Measurements from ENCODE around the gene DTNA.
"Not testable (repeated sequence)": the region's sequence is repeated elsewhere in the genome, so short reads cannot be mapped to it uniquely, and the experiment has no call there.

DTNA gene

DNA sequence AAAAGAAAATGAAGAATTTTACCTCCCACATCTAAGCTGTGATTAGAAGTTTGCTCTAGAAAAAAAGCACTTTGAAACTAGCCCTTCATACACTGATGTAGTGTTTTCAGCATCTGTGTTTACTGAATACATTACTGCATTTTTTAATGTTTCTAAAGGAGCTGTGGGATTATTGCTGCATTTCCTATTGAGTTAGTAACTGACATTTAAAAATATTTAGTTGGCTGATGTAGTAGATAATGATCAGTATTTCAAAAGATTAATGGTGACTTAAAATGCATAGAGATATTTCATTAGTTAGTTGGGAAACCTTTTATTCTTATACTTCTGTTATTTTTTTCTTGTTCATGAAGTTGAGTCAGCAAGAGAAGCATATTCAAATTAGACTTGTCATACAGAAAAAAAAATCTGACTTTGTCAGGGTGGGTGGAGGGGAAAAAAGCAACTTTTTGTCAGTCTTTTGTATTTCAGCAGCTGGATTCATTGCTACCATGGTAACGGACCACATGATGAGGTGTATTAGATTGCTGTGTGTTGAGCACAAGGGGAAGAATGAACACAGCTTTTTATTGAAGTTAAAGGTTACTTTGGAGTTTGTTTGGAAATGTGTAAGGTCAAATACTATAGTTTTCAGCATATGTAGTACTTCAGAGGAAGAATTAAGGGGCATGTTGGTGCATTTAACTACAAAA, at the start of gene DTNA:
Gene DTNA (plus strand): TSS at position 549 of the 692 bp plus-strand sequence. CDS start 45,679 bp downstream, outside the sequence.
- H3K4me1 ChIP-seq (ENCODE audit: insufficient read depth, insufficient read length): no peaks in the 10 kb centered on the region
- no peaks in the 10 kb centered on the region for H3K9me3 ChIP-seq (ENCODE audit: insufficient read depth, low read length)
- DNase-seq (ENCODE audit: low read depth, low spot score): no peak
- H3K9ac ChIP-seq (ENCODE audit: insufficient read length, low read depth): no peak within 1 kb of the TSS
- no peaks in the 10 kb centered on the region for H3K36me3 ChIP-seq (ENCODE audit: insufficient read depth, insufficient read length, low read length)
- H3K27me3 ChIP-seq (ENCODE audit: insufficient read depth, insufficient read length): no peaks in the 10 kb centered on the region
- H3K4me3 ChIP-seq (ENCODE audit: insufficient read length, low read depth): no peak within 1 kb of the TSS
- TF ChIP-seq YY1 (IDR thresholded peaks at IDR 0.05; ENCODE audit: insufficient read depth, insufficient read length): no peak
- TF ChIP-seq SUZ12 (IDR thresholded peaks at IDR 0.05; ENCODE audit: extremely low read depth, insufficient read depth, insufficient read length): no peak
- TF ChIP-seq ZNF274 (IDR thresholded peaks at IDR 0.05; ENCODE audit: low read depth, low read length): no peak

DNA sequence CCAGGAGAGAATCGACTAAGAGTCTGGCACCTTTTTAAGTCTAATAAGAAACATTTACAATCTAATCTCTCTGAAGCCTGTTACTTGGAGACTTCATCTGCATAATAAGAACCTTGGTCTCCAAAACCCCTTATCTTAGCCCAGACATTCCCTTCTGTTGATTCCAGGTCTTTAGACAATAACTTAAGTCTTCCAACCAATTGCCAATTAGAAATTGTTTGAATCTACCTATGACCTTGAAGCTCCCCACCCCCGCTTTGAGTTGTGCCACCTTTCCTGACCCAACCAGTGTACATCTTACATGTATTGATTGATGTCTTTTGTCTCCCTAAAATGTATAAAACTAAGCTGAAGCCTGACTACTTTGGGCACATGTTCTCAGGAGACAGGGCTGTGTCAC, 49.5 kb upstream of the DTNA start:
- TF ChIP-seq SUZ12 (IDR thresholded peaks at IDR 0.05; ENCODE audit: extremely low read depth, insufficient read depth, insufficient read length) (no peak), YY1 (IDR thresholded peaks at IDR 0.05; ENCODE audit: insufficient read depth, insufficient read length) (no peak), ZNF274 (IDR thresholded peaks at IDR 0.05; ENCODE audit: low read depth, low read length) (no peak)
- peaks cover 4% of the 10 kb centered on the region for H3K4me1 ChIP-seq (ENCODE audit: insufficient read depth, insufficient read length)
- H3K4me3 ChIP-seq (ENCODE audit: insufficient read length, low read depth): no peak overlapping the region
- no peak overlapping the region for H3K9ac ChIP-seq (ENCODE audit: insufficient read length, low read depth)
- DNase-seq (ENCODE audit: low read depth, low spot score): no peak
- H3K9me3 ChIP-seq (ENCODE audit: insufficient read depth, low read length): peaks cover 8% of the 10 kb centered on the region; the same call in 1 of the 2 replicates
- H3K36me3 ChIP-seq (ENCODE audit: insufficient read depth, insufficient read length, low read length): no peaks in the 10 kb centered on the region
- H3K27me3 ChIP-seq (ENCODE audit: insufficient read depth, insufficient read length): no peaks in the 10 kb centered on the region

DNA sequence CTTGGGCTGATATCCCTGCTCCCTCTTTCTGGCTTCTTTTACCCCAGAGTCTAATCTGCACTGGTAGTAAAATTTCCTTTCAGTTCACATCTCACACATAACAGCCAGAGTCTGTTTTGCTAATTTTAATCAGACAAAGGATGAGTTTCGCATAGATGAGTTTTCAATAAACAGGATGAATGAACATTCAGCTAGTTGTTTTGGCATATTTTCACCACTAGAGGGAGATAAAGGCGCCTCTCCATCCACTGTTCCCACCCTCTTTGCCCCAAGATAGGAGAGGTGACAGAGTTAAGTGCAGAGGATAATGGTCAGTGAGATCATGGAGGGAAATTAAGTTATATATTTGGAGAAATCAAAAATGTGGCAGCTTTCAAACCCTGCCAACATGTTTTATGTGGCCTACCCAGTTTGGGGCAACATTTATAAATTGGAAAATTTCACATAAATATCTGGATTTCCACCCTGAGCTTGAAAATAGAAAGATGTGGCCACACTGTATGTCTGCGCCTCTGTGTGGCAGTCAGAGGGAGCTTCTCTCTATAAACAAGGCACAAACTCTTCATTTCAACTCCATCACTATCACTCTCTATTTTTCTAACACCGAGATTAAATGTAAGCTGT, 48.5 kb upstream of the DTNA start:
- Histone ChIP-seq H3K9ac (ENCODE audit: insufficient read length, low read depth) (no peak overlapping the region), H3K9me3 (ENCODE audit: insufficient read depth, low read length) (peaks cover 8% of the 10 kb centered on the region; the same call in 1 of the 2 replicates), H3K4me3 (ENCODE audit: insufficient read length, low read depth) (no peak overlapping the region), H3K27me3 (ENCODE audit: insufficient read depth, insufficient read length) (no peaks in the 10 kb centered on the region), H3K4me1 (ENCODE audit: insufficient read depth, insufficient read length) (peaks cover 4% of the 10 kb centered on the region), H3K36me3 (ENCODE audit: insufficient read depth, insufficient read length, low read length) (no peaks in the 10 kb centered on the region)
- TF ChIP-seq SUZ12 (IDR thresholded peaks at IDR 0.05; ENCODE audit: extremely low read depth, insufficient read depth, insufficient read length): no peak
- no peak for TF ChIP-seq ZNF274 (IDR thresholded peaks at IDR 0.05; ENCODE audit: low read depth, low read length)
- no peak for TF ChIP-seq YY1 (IDR thresholded peaks at IDR 0.05; ENCODE audit: insufficient read depth, insufficient read length)
- DNase-seq (ENCODE audit: low read depth, low spot score): no peak

DNA sequence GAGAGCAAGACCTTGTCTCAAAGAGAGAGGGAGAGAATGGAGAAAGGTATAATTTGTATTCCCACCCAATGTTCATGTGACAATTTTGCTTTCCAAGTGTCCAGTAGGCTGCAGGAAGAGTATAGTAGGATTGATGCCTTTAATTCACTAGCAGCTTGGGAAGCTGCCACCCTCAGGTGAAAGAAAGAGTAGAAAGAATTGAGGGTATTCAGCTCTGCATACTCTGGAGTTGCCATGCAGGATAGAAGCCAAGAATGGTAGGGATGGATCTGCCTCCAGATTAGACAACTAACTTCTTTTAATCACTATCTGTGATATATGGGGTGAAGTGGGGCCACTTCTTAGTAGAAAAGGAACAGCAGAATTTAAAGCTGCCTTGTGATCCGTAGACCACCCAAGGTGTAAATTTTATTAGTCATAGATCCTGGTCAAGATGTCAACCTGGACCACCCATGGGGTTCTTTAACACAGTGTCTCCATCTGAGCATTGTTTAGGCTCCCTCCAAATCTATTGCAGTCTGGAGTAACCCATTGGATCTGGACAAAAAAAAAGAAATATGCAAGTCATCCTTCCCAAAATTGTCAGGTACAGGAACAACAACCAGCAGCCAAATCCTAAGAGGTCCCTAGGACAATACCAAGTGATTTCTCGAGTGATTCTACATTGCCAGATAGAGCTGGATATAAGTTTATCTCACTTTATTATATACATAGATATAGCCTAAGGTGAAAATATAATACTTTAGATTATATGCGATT, 33.1 kb upstream of the DTNA start:
- DNase-seq (ENCODE audit: low read depth, low spot score): no peak
- Histone ChIP-seq H3K9ac (ENCODE audit: insufficient read length, low read depth) (no peak overlapping the region), H3K9me3 (ENCODE audit: insufficient read depth, low read length) (no peaks in the 10 kb centered on the region), H3K4me1 (ENCODE audit: insufficient read depth, insufficient read length) (no peaks in the 10 kb centered on the region), H3K36me3 (ENCODE audit: insufficient read depth, insufficient read length, low read length) (no peaks in the 10 kb centered on the region), H3K4me3 (ENCODE audit: insufficient read length, low read depth) (no peak overlapping the region), H3K27me3 (ENCODE audit: insufficient read depth, insufficient read length) (no peaks in the 10 kb centered on the region)
- TF ChIP-seq ZNF274 (IDR thresholded peaks at IDR 0.05; ENCODE audit: low read depth, low read length) (no peak), YY1 (IDR thresholded peaks at IDR 0.05; ENCODE audit: insufficient read depth, insufficient read length) (no peak), SUZ12 (IDR thresholded peaks at IDR 0.05; ENCODE audit: extremely low read depth, insufficient read depth, insufficient read length) (no peak)

DNA sequence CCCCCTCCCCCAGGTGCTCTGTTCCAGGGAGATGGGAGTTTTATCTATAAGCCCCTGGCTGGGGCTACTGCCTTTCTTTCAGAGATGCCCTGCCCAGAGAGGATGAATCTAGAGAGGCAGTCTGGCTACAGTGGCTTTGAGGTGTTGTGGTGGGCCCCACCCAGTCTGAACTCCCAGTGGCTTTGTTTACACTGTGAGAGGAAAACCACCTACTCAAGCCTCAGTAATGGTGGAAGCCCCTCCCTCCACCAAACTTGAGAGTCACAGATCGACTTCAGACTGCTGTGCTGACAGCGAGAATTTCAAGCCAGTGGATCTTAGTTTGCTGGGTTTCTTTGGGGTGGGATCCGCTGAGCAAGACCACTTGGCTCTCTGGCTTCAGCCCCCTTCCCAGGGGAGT, 20.3 kb upstream of the DTNA start:
- not testable (repeated sequence) for H3K9ac ChIP-seq (ENCODE audit: insufficient read length, low read depth); DNase-seq (ENCODE audit: low read depth, low spot score); H3K9me3 ChIP-seq (ENCODE audit: insufficient read depth, low read length); H3K4me3 ChIP-seq (ENCODE audit: insufficient read length, low read depth); H3K36me3 ChIP-seq (ENCODE audit: insufficient read depth, insufficient read length, low read length); H3K27me3 ChIP-seq (ENCODE audit: insufficient read depth, insufficient read length); H3K4me1 ChIP-seq (ENCODE audit: insufficient read depth, insufficient read length)

DNA sequence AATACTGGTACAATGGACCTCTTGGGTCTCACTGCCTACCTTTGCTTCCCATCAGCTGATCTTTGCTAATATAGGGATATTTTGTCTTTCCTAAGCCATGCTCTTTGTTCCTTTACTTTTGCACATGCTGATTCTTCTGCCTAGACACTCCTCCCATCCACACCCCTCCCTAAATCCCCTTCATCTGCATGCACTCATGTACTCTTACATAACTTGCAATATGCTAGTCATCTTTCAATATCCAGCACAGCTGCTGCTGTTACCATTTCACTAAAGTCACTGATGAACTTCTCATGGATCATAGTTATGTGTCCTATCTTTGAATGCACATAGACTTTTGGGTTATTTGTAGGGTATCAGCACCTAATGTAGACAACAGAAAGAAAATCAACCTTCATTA, 18.5 kb upstream of the DTNA start:
- no peak for DNase-seq (ENCODE audit: low read depth, low spot score)
- H3K9me3 ChIP-seq (ENCODE audit: insufficient read depth, low read length): no peaks in the 10 kb centered on the region; the same call in none of the 2 replicates
- no peak overlapping the region for H3K4me3 ChIP-seq (ENCODE audit: insufficient read length, low read depth)
- H3K27me3 ChIP-seq (ENCODE audit: insufficient read depth, insufficient read length): no peaks in the 10 kb centered on the region
- H3K36me3 ChIP-seq (ENCODE audit: insufficient read depth, insufficient read length, low read length): no peaks in the 10 kb centered on the region
- no peak for TF ChIP-seq SUZ12 (IDR thresholded peaks at IDR 0.05; ENCODE audit: extremely low read depth, insufficient read depth, insufficient read length)
- no peak for TF ChIP-seq ZNF274 (IDR thresholded peaks at IDR 0.05; ENCODE audit: low read depth, low read length)
- no peak for TF ChIP-seq YY1 (IDR thresholded peaks at IDR 0.05; ENCODE audit: insufficient read depth, insufficient read length)
- H3K4me1 ChIP-seq (ENCODE audit: insufficient read depth, insufficient read length): no peaks in the 10 kb centered on the region
- H3K9ac ChIP-seq (ENCODE audit: insufficient read length, low read depth): no peak overlapping the region

DNA sequence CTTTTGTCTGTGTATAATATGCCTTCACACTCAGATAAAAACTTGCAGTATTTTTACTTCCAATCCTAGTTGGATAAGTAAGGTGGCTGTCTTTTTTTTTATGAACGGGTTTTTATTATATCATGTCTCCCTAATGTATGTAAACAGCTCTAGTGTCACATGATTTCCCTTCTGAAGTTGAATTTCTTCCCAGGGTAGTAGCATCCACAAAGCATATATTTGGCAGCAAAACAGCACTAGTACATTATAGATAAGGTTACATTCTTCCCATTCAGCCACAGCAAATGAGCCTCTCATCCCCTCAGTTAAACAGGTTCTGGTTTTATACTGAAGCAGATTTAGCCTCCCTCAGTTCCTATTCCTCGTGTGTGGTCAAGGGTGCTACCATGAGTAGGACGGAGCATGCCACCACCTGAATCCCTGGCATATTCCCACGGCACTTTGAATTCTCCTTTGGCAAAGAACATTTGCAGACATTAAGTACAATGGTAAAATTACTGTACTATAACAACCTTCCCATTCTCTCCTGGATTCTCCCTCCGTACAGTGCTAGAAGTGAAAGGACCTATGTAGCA, 15.4 kb upstream of the DTNA start:
- Histone ChIP-seq H3K9ac (ENCODE audit: insufficient read length, low read depth) (no peak overlapping the region), H3K4me3 (ENCODE audit: insufficient read length, low read depth) (no peak overlapping the region), H3K9me3 (ENCODE audit: insufficient read depth, low read length) (no peaks in the 10 kb centered on the region; the same call in none of the 2 replicates), H3K4me1 (ENCODE audit: insufficient read depth, insufficient read length) (no peaks in the 10 kb centered on the region), H3K36me3 (ENCODE audit: insufficient read depth, insufficient read length, low read length) (no peaks in the 10 kb centered on the region), H3K27me3 (ENCODE audit: insufficient read depth, insufficient read length) (no peaks in the 10 kb centered on the region)
- no peak for DNase-seq (ENCODE audit: low read depth, low spot score)
- no peak for TF ChIP-seq ZNF274 (IDR thresholded peaks at IDR 0.05; ENCODE audit: low read depth, low read length)
- TF ChIP-seq YY1 (IDR thresholded peaks at IDR 0.05; ENCODE audit: insufficient read depth, insufficient read length): no peak
- no peak for TF ChIP-seq SUZ12 (IDR thresholded peaks at IDR 0.05; ENCODE audit: extremely low read depth, insufficient read depth, insufficient read length)
